Right lobe of liver (tissue), 4 donors: ENCODE measurements around the gene GRIN2A.

Experiments
- CTCF ChIP-seq, 4 donors: fragments of 200-600 bp in 3 of 4; fragments of 450-650 bp in 1 of 4; IDR thresholded peaks; one replicate each; pipeline versions ENCODE4 v1.5.1 to v1.8.0; 2016 to 2022; ENCODE audit warnings: antibody characterized with exemption in 4 of 4, mild to moderate bottlenecking in 2 of 4
- POLR2A ChIP-seq: fragments of 450-650 bp; IDR thresholded peaks from one replicate; pipeline ENCODE4 v1.6.1; 2017; ENCODE audit warnings: antibody characterized with exemption, mild to moderate bottlenecking
- donor health status: DM: no; HTN: no; CAD: no.
- donor health status: DM: no; HTN: no; CAD: no.
- donor health status: DM: no; HTN: yes; CAD: no.

DNA sequence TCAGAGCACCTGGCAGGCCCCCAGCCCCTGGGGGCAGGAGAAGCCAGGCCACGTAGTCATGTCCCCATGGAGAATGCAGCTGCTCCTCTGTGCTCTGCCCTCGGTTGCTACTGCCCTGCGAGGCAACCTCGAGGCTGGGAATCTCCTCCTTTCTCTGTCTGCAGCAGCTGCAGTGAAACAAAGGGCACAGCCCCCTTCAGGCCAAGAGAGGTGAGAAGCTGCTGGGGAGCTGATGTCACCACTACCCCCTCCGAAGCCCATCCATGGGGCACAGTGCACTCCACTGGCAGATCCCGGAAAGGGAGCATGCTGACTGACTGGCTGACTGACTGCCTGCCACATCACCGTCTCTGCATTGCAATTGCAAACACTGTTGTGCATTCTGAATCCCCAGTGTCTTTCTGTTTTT lies 103.7 kb downstream of the GRIN2A start:
- TF ChIP-seq POLR2A (no peak), CTCF (IDR thresholded peaks at IDR 0.05) (no peak)
